Stimulated activated CD8-positive, alpha-beta memory T cell treated with anti-CD3 and anti-CD28 coated beads, Interleukin-4, amount 100 ng/mL, for 24 hours (primary cell): Measurements from ENCODE around the gene TCEA2.

ENCODE experiments used
- DNase-seq: peaks from one replicate; pipeline ENCODE4 v3.0.0-alpha.2; 2020; ENCODE audit warnings: low read depth

The TCEA2 gene

DNA sequence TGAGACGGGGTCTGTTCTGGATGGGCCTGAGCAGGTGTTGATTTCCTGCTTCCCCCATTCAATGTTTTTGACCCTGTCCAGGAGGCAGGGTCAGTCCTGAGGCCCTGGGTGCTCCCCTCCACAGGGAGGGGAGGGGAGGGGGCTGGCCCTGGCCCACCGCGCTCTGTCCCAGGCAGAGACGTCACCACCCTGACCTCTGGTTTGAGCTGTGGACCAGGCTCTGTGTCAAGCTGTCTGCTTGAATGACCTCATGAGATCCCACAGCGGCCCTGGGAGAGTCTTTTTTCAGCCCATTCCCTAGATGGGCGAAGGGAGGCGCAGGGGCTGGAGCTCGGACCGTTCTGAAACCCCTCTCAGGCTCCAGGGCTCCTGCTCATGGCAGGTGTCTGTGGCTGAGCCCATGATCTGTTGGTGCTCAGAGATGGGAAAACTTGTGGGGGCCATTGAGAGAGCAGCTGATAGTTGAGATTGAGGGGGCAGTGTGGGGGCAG lies 30.1 kb downstream of the TCEA2 start:
- DNase-seq: no peak

GRCh38 chr20:64095455-64095854 lies 32.5 kb downstream of the TCEA2 start:
- DNase-seq: no peak

- DNase-seq: no peak
Measured at GRCh38 chr20:64095927-64096326, 32.9 kb downstream of the TCEA2 start.

GRCh38 chr20:64096535-64096934 lies 33.5 kb downstream of the TCEA2 start:
- DNase-seq: no peak

GRCh38 chr20:64098471-64099013 lies 35.5 kb downstream of the TCEA2 start:
- DNase-seq: no peak

DNA sequence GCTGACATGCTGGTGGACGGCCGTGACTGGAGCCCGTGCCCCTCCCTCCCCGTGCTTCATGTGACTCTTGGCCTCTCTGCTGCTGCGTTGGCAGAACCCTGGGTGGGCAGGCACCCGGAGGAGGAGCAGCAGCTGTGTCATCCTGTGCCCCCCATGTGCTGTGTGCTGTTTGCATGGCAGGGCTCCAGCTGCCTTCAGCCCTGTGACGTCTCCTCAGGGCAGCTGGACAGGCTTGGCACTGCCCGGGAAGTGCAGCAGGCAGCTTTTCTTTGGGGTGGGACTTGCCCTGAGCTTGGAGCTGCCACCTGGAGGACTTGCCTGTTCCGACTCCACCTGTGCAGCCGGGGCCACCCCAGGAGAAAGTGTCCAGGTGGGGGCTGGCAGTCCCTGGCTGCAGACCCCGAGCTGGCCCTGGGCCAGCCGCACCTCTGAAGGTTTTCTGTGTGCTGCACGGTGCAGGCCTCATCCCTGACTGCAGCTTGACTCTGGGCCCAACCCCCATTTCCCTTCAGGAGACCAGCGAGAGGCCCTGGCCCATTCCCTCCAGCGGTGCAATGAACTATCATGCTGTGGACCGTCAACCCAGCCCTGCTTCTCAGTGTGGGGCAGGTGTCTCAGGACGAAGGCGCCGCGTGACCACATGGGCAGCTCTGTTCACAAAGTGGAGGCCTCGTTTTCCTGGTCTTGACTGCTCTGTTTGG lies 36.2 kb downstream of the TCEA2 start:
- no peak for DNase-seq

- no peak for DNase-seq
Measured at GRCh38 chr20:64099880-64100565, 37.0 kb downstream of the TCEA2 start.

- DNase-seq: no peak
Measured at GRCh38 chr20:64100566-64100888, 37.5 kb downstream of the TCEA2 start.

GRCh38 chr20:64100946-64101688 lies 38.1 kb downstream of the TCEA2 start:
- DNase-seq: no peak

DNA sequence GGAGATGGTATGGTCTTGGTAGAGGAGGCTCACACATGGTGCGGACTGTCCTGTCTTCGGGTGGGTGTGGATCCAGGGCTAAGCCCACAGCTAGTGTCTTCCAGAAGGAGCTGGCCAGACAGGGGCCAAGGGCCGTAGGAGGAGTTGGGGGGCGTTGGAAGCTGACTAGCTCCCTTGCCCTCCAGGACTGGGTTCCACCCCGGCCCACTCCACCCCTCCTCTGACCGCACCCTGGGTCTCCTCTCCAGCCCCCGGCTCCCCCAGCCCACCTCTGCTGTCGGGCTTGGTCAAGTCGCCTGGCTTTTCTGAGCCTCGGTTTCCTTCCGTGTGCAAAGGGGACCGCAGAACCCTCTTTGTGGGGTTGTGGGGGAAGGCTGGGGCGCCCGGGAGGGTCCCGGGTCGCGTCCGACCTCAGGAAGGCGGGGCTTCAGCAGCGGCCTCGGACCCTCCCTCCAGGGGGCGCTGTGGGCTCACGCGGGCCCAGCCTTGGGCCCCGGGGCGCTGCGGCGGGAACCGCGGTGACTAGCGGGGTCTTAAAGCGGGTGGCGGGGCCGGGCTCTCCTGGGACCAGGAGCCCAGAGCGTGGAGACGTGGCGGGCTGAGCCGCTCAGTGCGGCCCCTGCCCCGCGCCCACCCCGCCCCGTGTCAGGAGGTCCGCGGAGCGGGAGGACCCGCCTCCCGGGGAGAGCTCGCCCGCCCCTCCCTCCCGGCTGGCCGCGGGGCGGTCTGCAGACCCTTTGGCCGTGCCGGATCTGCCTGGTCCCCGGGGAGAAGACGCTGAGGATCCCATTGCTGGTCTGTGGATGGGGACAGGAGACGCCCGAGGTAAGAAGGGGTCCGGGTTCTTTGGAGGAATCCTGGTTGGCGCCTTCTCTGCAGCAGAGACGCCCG lies 39.0 kb downstream of the TCEA2 start:
- peak; percentile 52 for DNase-seq

DNA sequence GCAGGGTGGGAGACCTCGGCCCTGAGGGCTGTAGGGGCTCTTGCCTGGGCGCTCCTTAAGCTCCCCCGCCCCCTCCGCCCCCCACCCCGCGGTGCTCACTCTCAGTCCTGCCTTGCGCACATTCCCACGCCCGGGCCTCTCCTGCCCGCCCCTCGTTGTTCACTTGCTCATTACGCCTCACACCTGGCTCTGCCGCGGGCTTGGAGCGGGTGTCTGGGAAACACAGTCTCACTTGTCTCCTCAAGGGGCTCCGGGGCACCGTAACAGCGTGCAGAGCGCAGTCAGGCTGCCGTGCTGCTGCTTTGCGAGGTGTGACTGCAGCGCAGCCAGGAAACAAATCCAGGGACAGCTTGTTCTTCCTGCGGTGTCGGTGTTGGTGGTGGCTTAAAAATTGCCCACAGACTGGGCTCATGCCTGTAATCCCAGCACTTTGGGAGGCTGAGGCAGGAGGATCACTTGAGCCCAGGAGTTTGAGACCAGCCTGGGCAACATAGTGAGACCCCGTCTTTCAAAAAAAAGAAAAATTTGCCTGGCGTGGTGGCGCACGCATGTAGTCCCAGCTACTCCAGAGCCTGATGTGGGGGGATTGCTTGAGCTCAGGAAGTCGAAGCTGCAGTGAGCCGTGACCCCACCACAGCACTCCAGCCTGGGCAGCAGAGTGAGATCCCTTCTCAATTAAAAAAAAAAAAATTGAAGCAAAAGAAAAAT lies 39.8 kb downstream of the TCEA2 start:
- DNase-seq: no peak

GRCh38 chr20:64103871-64104666 lies 41.1 kb downstream of the TCEA2 start:
- DNase-seq: no peak

DNA sequence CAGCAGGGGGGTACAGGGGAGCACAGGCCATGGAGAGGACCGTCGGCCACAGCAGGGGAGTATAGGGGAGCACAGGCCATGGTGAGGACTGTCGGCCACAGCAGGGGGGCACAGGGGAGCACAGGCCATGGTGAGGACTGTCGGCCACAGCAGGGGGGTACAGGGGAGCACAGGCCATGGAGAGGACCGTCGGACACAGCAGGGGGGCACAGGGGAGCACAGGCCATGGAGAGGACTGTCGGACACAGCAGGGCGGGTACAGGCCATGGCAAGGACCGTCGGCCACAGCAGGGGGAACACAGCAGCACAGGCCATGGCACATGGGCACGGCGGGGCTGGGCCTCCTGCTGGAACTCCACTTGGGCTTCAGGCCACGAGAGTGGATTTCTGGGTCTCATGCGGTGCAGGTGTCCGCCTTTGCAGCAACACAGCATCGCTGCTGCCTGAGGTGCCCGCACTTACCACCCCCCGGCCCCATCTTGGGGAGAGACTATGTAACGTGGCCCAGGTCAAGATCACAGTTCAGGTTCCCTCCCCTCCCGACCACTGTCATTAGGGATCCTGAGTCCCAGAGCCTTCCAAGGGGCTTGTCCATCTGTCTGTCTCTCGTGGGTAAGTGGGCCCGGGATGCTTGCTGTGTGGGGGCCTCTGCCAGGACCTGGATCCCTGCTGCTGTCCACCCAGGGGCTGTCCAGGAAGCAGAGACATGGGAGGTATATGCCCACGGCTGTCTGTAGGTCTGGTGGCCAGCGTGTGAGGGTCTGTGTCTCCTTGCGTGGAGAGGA lies 41.9 kb downstream of the TCEA2 start:
- no peak for DNase-seq

DNA sequence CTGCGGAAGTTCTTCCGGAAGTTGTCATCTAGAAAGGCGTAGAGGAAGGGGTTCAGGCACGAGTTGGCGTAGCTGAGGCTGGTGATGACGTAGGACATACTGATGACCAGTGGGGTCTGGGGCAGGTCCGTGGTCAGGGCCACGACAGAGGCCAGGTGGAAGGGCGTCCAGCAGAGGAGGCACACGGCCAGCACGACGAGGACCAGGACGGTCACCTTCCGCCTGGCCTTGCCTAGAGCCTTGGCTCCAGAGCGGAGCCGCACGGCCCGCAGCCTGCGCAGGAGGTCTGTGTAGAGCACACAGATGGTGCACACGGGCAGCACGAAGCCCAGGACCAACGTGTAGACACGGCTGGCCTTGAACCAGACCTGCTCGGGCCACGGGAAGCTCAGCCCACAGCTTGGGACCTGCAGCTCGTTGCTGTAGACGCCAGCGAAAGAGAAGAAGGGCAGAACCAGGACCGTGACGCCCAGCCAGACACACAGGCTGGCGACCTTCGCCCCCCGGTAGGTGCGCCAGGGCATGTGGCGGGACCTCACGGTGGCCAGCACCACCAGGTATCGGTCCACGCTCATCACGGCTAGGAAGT lies 42.9 kb downstream of the TCEA2 start:
- no peak for DNase-seq

GRCh38 chr20:64106435-64106961 lies 43.5 kb downstream of the TCEA2 start:
- no peak for DNase-seq

GRCh38 chr20:64106981-64107735 lies 44.2 kb downstream of the TCEA2 start, which contains the start of gene NPBWR2:
Gene NPBWR2, minus strand, starts transcription at chr20:64107565. Its CDS starts 734 bp downstream, at chr20:64106831.
- DNase-seq: no peak

DNA sequence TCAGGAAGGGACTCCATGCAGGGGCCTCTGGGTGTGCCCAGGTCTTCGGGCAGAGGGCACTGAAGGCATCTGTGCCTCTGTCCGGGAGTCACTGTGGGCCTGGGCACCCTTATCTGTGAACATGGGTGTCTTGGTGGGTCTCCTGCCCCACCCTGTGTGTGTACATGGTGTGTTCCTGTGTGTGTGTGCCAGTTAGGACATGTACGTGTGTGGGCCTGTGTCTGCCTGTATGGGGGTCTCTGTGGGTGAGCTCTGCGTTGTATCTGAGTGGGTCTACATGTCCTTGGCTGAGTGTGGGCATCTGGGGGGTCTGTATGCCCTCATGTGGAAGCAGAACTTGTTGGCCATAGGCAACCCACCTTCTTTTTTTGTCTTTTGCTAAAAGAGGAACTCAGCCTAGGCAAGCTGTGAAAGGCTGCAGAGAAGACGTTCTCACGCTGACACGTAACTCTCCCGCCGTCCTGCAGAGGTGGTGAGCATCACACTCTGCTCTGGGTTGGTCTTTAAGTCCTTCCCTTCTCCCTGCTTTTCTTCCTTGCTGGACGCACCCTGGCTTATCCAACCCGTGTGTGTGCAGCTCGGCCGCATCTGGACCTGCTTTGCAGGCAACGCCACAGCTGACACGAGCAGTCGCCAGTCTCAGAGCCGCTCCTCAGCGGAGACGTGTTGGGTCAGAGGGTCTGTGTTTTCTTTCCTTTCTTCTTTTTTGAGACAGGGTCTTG lies 44.9 kb downstream of the TCEA2 start:
- no peak for DNase-seq
